BJ (cell line): ENCODE data around the gene PRMT3. TPM values are rescaled to one million over a fixed set of nuclear protein-coding genes. Genes with fewer than 3 reads are reported as not detected.

ENCODE experiments used
- CTCF ChIA-PET: fragments of 350-600 bp; formaldehyde crosslinking; extraction: SDS; loops from one replicate; lab custom pipeline; 2021; ENCODE audit warnings: antibody characterized with exemption, inconsistent platforms; lab: Yijun Ruan, JAX
- POLR2A ChIA-PET: fragments of 300-600 bp; sonication (Branson Sonifier 250); formaldehyde crosslinking; extraction: SDS; loops from one replicate; lab custom pipeline; 2021; ENCODE audit warnings: antibody characterized with exemption; lab: Charles Lee
- DNase-seq: peaks from one replicate; pipeline ENCODE4 v3.0.0-alpha.2; 2011; ENCODE audit warnings: low read depth
- H3K27me3 ChIP-seq: 2 replicates; pipeline ENCODE4 v1.6.0; 2011; ENCODE audit warnings: low read length; ENCODE audit not compliant: control insufficient read depth, insufficient read depth
- H3K36me3 ChIP-seq: 2 replicates; pipeline ENCODE4 v1.5.1; 2011; ENCODE audit warnings: low read length; ENCODE audit not compliant: control insufficient read depth, insufficient read depth
- H3K4me3 ChIP-seq: 2 replicates; pipeline ENCODE4 v1.5.1; 2011; ENCODE audit warnings: low read depth, mild to moderate bottlenecking, control low read depth, low read length
- CTCF ChIP-seq: IDR thresholded peaks from 2 replicates; pipeline ENCODE4 v1.5.1; 2011; ENCODE audit warnings: low read depth, mild to moderate bottlenecking, control low read depth, inconsistent platforms, low read length, moderate library complexity; ENCODE audit not compliant: insufficient read depth
- polyA plus RNA-seq: library from polyadenylated mRNA; depleted of rRNA; stranded (reverse); fragments of >200 nt; gene quantifications from 2 replicates; pipeline ENCODE4 v1.2.3, GENCODE V29; 2011

The PRMT3 gene
- polyA plus RNA-seq, 1 experiment = 5.6 TPM

GRCh38 chr11:20488352-20488751 is 100.8 kb downstream of the PRMT3 start:
- H3K4me3 ChIP-seq = no peak overlapping the region
- ChIA-PET POLR2A (no interaction called here), CTCF (interaction anchor here (1.3 kb wide), 1 partner anchor 133 kb away, joined by 3 read pairs; no protein-coding TSS in a partner anchor)
- no peak for DNase-seq
- no peaks in the 10 kb centered on the region for H3K36me3 ChIP-seq
- no peak for TF ChIP-seq CTCF
- no peaks in the 10 kb centered on the region for H3K27me3 ChIP-seq

- ChIA-PET POLR2A (no interaction called here), CTCF (no interaction called here)
- no peaks in the 10 kb centered on the region for H3K36me3 ChIP-seq
- no peak for TF ChIP-seq CTCF
- no peaks in the 10 kb centered on the region for H3K27me3 ChIP-seq
- H3K4me3 ChIP-seq = no peak overlapping the region
- no peak for DNase-seq
These were observed 102.4 kb downstream of the PRMT3 start for GRCh38 chr11:20489948-20490347.

DNA sequence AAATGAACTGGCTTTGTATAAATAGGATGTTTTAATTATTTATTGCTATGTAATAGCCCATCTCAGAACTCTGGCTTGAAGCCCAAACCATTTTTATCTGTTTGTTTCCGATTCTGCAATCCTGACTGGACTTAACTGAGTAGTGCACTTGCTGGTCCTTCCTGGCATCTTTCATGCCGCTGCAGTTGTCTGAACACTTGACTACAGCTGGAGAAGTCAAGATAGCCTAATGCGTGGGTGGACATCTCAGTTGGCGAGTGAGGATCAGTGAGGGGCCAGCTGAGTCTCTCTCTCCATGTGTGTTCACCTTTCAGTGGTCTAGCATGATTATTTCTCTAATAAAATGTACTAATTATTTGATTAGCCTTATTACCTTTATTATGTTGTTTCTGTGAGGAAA is 105.8 kb downstream of the PRMT3 start:
- no peak for DNase-seq
- Histone ChIP-seq H3K27me3 (no peaks in the 10 kb centered on the region), H3K4me3 (no peak overlapping the region), H3K36me3 (no peaks in the 10 kb centered on the region)
- no peak for TF ChIP-seq CTCF
- ChIA-PET CTCF (no interaction called here), POLR2A (no interaction called here)

GRCh38 chr11:20497124-20497792 is 109.7 kb downstream of the PRMT3 start:
- H3K4me3 ChIP-seq = no peak overlapping the region
- no peak for TF ChIP-seq CTCF
- ChIA-PET CTCF (interaction anchor here (1.4 kb wide), 1 partner anchor 15 kb away, joined by 4 read pairs; no protein-coding TSS in a partner anchor), POLR2A (no interaction called here)
- no peaks in the 10 kb centered on the region for H3K27me3 ChIP-seq
- DNase-seq = no peak
- H3K36me3 ChIP-seq = no peaks in the 10 kb centered on the region

DNA sequence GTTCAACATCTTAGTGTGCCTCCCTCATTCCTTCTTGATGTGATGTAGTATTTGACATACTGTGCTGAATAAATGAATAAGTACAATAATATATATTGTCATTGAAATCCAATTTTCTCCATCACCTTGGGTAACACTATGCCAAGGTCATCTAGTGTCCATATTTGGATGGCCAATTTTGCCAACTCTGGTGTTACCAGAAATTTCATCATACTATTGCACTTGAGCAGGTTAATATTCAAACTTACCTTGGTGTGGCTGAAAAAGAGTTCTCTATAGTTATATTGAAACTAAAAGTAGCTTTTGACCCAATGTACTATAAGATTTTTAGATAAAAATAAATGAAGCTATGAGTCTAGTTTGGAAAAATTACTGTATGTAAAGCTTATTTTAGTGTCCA is 113.7 kb downstream of the PRMT3 start:
- no peak overlapping the region for H3K4me3 ChIP-seq
- no peak for DNase-seq
- no peaks in the 10 kb centered on the region for H3K27me3 ChIP-seq
- no peak for TF ChIP-seq CTCF
- POLR2A ChIA-PET = no interaction called here
- H3K36me3 ChIP-seq = no peaks in the 10 kb centered on the region
- CTCF ChIA-PET = no interaction called here
